HL-60/S4 treated with retinoic acid at 250 ng/mL for 4 days and 3 days (cell line): ENCODE results near the gene TIGAR.

ENCODE experiments used
- in situ Hi-C: fragments of 300-500 bp; cut with MboI; formaldehyde crosslinking; loops from 2 replicates; pipeline ENCODE4 v1.7.0; 2022; ENCODE audit warnings: low sequenced_read_pairs

The TIGAR gene

DNA sequence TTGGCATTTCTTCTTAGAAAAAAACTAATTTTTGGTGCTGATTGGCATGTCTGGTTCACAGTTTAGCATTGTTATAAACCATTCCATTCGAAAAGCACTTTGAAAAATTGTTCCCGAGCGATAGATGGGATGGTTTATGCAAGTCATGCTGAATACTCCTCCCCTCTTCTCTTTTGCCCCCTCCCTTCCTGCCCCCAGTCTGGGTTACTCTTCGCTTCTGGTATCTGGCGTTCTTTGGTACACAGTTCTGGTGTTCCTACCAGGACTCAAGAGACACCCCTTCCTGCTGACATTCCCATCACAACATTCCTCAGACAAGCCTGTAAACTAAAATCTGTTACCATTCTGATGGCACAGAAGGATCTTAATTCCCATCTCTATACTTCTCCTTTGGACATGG, 20.1 kb upstream of the TIGAR start:
- in situ Hi-C loops: no loop called here

DNA sequence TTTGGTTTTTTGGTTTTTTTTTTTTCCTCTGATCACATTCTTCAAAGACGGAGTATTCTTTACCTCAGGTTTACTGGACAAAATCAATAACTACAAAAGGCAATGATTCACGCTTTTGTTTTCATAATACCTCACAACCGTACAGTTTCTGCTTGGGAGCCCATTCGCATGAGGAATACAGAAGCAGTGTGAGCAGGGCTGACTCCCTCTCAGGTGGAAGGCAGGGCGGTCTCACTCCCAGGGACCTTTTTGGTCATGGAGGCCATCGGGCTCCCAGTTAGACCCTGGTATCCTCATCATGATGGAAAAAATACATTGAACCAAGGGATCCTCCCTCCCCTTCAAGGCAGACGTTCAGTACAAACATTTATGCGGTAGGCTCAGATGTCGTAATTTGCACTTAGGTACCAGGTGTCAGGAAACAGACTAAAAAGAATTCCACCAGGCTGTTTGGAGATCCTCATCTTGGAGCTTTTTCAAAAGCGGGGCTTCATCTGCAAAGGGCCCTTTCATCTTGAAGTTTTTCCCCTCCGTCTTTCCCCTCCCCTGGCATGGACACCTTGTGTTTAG, 19.0 kb upstream of the TIGAR start:
- in situ Hi-C loops: no loop called here

GRCh38 chr12:4302881-4303280, 18.1 kb upstream of the TIGAR start:
- in situ Hi-C loops: no loop called here

DNA sequence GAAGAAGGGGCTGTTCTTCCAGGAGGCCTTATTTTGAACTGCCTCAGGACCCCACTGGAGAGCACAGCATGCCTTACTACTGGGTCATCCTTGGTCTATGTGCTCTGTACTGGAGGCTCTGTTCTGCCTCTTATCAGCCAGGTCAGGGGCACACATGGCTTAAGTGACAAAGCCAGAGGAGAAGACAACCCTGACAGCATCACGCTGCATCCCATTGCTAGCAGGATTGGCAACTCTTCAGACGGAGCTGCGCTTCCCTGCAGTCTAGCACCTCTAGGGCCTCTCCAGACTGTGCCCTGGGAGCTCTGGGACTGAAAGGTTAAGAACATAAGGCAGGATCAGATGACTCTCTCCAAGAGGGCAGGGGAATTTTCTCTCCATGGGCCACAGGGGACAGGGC, 17.3 kb upstream of the TIGAR start:
- in situ Hi-C loops: no loop called here

GRCh38 chr12:4307593-4308333, 13.2 kb upstream of the TIGAR start:
- in situ Hi-C loops: no loop called here

DNA sequence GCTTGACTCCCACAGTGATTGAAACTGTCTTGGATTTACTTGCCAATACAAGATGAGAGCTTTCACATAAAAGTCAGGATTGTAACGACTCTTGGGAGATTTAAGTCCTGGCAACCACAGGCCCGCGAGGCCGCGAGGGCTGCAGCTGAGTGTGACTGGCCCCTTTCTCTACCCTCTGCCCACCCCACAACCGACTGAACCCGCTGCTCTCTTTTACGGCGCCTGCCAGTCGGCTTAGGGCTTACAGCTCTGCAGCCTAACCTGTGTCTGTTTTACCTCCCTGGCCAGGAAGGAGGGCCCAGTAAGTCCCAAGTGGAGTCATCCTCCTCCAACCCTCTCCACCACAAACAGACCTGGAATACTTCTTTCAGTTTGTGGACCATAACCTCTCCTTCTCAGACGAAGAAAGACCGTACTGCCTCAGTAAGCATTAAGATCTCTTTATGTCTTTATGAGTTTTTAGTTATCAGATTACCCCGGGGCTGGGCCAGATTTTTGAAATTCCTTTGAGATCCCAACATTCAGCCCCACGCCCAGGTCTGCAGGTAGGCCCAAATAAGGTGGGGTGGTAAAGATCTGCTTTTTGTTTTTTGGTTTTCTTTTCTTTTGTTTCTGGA, 12.6 kb upstream of the TIGAR start:
- in situ Hi-C loops: no loop called here

DNA sequence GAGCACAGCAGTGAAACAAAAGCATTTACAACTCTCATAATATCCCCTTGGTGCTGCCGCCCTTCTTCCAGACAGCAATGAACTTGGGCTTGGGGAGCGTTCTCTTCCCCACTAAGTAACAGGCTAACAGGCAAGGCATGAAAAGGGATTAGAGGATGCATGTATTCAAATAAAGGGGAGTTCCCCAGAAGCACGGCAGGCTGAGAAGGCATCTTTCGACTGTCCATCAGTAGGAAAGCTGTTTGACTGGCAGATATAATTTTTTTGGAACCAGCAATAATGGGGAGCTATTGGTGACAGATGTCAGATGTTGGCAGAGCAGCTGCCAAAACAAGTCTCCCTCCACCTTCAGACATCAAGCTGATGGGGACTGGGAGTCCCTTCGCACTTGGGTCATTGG, 9.2 kb upstream of the TIGAR start:
- in situ Hi-C loops: no loop called here

DNA sequence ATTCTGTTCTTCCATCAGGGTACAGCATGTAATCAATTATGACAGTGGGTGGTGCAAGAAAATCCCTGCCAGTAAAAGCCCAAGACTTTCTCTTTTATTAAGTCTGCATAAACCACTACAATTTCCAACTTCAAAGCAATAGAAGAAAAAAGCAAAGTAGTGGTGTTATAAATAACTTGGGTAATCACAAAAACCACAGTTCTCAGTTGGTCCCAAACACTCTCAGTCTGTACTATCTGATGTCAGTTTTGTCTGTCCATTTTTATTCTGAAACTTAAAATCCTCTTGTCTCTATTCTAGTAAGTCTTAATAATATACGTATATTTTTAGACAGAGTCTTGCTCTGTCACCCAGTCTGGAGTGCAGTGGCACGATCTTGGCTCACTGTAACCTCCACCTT, 8.8 kb upstream of the TIGAR start:
- in situ Hi-C loops: no loop called here

DNA sequence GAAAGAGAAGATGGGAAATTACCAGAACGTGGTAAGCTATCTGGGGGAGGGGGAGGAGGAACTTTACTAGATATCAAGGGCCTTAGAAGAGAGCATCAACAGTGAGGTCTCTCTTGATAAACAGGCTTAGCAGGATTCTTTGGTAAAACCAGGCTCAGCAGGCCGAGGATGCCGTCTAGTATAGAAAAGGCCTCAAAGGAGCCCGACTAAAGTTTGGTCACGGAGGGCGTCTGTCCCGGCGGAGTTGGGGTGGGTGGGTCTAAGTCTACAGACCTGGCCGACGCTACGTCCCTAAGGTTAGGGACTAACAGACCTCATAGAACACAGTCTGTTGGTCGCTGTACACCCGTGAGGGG, 538 bp upstream of the TIGAR start:
- in situ Hi-C loops: no loop called here

DNA sequence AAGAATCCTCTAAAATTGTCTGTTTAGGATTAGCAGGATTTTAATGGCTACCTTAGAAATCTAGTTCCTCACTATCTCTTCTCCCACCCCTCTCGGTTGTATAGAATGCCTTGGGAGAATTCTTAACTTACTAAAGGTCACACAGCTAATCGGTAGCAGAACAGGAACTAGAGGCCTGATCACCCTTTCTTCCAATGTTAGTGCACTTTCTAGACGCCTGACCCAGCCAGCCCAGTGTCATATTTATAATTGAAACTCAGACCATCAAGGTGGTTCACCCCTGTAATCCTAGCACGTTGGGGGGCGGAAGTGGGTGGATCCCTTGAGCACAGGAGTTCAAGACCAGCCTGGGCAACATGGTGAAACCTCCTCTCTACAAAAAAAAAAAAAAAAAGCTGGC, 1.7 kb downstream of the TIGAR start:
- in situ Hi-C loops: no loop called here

DNA sequence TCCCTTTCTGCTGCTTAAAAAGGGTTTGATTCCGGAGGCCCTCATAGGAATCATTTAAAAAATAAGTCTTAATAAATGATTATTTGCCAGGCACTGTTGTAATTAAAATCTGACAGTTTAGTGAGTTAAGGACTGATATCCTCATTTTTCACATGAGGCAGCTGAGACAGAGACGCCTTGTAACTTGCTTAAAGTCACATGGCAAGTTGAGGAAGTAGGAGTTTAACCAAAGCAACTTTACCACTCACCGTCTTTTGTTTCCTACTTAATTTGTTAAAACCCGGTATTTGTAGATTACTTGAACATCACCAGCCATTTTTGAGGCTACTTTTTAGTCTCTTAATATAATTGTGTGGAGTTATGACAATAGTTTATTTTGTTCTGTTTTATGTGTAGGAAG, 2.4 kb downstream of the TIGAR start:
- in situ Hi-C loops: no loop called here

GRCh38 chr12:4324366-4324765, 3.4 kb downstream of the TIGAR start:
- in situ Hi-C loops: no loop called here

DNA sequence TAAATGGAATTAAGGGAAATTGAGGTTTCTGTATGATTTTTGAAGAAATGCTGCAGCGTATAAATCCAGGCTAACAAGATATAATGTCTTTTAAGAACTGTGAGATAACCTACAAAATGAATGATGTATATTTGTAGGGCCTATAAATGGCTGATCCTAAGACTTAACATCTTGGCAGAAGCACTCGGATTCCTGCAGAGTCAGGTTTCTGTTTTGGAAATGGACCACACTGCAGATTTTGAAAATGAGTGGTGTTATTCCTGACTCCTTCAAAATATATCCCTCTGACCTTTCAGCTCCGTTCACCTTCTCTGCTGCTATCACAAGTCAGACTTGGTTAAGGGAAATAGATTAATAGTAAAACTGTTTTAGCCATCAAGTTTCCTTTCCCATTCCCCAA, 5.0 kb downstream of the TIGAR start:
- in situ Hi-C loops: no loop called here

- in situ Hi-C loops: no loop called here
Observed at GRCh38 chr12:4327293-4327692, 6.3 kb downstream of the TIGAR start.

- in situ Hi-C loops: no loop called here
Observed at GRCh38 chr12:4330203-4330602, 9.2 kb downstream of the TIGAR start.

DNA sequence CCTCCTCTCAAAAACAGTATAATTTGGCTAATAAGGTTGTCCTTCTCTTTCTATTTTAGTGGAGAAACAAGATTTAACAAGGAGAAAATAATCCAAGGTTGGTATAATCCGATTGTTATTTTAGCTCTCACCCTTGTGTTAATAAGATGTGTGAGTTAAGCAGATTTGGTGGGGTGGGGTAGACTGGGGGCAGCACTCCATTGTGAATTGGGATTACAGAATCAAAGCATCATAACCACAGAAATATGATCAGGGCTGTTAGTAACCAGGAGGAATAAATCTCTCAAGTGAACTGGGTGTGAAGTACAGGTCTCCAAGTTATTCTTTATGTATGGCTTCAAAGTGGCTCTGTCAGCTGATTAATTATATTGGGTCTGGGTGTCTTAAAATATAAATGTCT, 10.2 kb downstream of the TIGAR start:
- in situ Hi-C loops: no loop called here

- in situ Hi-C loops: no loop called here
Observed at GRCh38 chr12:4331842-4332241, 10.8 kb downstream of the TIGAR start.

DNA sequence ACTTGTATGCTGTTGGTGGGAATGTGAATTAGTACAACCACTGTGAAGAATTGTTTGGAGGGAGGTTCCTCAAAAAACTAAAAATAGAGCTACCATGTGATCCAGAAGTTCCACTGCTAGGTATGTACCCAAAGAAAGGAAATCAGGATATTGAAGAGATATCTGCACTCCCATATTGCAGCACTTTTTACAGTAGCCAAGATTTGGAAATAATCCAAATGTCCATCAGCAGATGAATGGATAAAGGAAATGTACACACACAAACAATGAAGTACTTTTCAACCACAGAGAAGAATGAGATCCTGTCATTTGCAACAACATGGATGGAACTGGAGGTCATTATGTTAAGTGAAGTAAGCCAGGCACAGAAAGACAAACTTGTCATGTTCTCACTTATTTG, 25.9 kb downstream of the TIGAR start:
- in situ Hi-C loops: no loop called here

GRCh38 chr12:4353785-4354208, 32.8 kb downstream of the TIGAR start:
- in situ Hi-C loops: no loop called here

DNA sequence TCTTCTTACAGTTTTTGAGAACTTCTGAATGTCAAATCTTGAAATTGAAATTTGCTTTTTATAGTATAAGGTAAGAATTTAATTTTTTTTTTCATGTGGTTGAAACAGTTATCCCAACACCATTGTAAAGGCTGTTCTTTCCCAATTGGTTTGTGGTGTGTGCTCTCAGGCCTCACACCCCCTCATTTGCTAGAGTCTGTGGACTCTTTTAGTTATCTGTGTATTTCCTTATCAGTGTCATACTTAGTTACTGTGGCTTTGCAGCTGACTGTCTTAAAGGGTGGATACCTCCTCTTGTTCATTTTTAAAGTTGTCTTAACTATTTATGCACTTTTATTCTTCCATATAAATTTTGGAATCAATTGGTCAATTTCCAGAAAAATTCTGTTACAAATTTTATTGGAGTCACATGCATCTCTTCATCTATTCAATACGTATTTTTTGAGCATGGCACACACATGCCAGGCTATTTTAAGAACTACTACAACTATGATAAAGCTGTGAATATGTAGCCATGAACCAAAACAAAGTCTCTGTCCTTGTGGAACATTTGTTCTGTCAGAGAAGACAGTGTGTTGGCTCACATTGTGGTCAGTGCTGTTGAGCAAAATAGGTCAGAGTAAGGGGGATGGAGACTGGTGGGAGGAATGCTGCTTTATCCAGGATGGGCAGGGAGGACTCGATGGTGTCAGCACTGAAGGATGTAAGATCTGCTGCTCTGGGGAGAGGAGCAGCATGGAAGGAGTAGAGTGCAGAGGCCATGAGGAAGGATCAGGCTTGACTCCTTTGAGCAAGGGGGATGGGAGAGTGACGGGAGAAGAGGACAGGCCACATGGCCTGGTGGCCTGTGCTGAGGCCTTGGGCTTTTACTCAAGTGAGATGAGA, 34.4 kb downstream of the TIGAR start:
- in situ Hi-C loops: no loop called here

- in situ Hi-C loops: no loop called here
Observed at GRCh38 chr12:4356041-4356327, 35.0 kb downstream of the TIGAR start.

DNA sequence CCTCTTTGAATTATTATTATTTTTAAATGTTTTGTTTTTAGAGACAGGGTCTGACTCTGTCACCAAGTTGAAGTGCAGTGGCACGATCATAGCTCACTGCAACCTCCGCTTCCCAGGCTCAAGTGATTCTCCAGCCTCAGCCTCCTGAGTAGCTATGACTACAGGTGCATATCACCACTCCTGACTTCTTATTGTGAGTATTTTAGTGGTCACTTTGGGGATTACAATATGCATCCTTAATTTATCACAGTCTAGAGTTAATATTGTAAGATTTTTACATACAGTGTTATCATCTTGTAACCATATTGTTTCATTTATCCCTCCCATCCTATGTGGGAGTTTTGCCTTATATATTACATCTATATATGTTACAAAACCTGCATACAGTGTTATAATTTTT, 45.1 kb downstream of the TIGAR start:
- in situ Hi-C loops: no loop called here
